HG03457 (cell line): Measurements from ENCODE around the gene BMPR1B.
"Not testable (repeated sequence)": the region's sequence is repeated elsewhere in the genome, so short reads cannot be mapped to it uniquely, and the experiment has no call there.

Experiments used
- ATAC-seq: cut with Tn5 transposase; IDR thresholded peaks from one replicate; pipeline ENCODE4 v1.9.1; 2021; ENCODE audit warnings: moderate number of reproducible peaks; ENCODE audit not compliant: unreplicated experiment

BMPR1B gene

DNA sequence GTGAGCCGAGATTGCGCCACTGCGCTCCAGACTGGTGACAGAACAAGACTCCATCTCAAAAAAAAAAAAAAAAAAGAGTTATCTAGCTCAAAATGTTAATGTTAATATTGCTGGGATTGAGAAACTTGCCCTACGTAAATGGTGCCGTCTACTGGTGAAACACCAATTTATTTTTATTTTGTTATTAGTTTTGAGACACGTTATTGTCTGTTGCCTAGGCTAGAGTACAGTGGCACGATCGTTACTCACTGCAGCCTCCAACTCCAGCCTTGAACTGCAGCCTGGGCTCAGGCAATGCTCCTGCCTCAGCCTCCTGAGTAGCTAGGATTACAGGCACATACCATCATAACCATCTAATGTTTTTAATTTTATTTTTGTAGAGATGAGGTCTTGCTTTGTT is 262.8 kb downstream of the BMPR1B start:
- no peak for ATAC-seq

DNA sequence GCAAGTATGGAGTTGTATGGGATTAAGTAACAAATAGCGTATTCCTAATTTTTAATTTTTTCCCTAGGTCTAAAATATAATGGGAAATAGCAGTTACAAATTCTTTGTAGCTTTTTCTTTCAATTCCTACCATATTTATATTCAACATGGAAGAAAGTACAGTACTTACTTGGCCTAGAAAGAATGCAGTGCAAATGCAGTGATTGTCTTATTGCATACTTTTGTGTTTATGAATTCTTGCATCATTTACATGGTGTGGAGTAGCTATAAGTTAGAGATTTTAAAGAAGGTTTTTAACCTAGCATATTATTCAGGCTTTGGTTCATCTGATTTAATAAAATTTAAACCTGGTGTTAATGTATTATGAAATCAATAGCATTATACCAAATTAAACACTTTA is 263.3 kb downstream of the BMPR1B start:
- ATAC-seq, result no peak

DNA sequence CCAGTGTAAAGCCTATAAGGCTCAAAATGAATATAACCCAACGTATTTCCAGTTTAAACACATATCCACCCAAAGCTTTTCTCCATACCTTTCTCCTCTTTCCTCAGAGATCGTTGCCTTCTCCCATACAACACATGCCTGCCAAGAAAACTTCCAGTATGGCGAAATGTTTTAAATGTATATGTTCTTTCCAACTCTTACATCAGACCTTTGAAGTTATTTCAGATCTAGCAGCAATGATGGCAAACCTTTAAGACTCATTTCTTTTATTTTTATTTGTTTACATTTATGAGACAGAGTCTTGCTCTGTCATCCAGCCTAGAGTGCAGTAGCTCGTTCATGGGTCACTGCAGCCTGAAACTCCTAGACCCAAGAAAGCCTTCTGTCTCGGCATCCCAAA is 265.4 kb downstream of the BMPR1B start:
- no peak for ATAC-seq

DNA sequence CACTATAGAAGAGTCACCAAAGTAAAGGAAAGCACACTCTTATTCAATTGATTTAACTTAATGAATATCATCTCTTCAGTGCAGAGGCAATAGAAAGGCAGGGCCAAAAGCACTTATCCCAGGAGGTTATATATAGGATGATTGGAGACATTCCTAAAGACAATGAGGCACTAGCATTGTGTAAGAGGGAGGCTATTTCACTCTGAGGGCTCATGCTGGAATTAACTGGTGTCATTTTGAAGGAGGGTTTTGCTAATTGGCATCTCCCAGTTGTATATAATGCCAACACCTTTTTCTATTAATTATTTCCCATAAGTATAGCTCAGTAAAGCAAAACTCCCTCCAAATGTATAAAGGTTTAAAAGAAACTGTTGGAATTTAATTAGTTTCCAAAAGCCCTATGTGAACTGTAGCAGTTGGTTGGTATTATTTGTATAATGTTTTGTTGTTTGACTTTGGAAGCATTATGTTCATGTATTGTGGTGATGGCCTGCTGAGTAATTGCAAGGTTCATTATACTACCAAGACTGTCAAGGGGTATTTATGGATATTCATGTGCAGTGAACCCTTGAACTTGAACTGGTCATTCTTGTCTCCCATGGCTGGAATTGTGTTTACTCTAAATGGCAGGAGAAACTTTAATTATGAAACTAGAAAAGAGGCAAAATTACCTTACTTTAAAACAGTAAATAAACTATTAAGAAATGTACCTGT is 270.3 kb downstream of the BMPR1B start:
- no peak for ATAC-seq

DNA sequence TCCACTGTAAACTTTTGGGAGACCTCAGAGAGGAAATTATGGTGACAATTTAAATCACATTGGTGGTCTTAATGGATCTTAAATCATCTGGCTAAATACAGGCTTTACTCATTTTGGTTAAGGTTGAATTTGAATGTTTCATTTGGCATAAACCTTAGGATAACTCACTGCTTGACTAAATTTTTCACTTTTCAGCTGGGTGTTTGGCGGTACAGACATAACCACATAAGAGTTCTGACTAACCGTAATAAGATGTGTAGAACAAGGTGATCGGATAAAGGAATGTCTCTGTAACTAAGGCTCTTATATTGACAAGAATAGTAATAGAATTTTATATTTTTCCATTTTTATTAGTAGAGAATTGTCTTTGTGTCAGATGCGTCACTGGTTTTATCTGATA is 281.0 kb downstream of the BMPR1B start:
- ATAC-seq, result no peak

DNA sequence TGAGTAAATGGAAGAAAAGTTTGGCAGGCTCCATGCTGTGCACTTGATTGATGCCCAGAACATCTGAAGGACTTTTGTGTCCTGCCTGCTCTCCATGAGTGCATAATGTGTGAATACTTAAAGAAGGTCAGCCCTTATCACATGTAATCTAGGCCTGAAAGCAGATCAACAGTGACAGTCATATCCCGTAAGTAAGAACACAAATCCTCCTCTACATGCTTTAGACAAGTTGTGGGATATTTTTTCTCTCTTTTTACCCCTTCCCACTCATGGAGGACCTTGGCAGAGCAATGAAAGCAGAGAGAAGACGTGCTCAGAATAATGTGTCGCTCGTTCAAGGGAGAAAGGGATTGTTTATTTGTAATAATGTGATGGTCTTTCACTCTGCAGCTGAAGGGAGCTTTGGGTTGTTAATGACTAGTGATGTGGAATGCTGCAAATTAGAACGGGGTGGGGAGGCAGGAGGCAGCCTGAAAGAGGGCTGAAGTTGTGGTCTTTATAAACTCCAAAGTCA is 286.6 kb downstream of the BMPR1B start:
- no peak for ATAC-seq

DNA sequence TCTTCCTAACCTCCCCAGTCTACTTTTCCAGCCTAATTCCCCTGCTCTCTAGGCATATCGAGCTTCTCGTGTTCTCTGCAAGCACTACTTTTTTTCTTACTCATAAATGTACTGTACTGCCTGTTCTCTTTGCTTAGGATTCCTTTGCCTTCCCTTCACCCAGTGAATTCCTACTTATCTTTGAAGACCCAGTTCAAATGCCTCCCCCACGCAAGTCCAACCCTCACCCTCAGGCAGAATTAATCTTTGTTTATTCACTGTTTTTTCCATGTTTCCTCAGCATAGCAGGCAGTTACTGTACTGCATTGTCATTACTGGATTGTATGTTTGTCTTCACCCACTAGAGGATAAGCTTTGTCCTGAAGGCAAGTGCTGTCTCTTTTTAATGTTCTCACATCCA is 287.7 kb downstream of the BMPR1B start:
- ATAC-seq, result no peak

DNA sequence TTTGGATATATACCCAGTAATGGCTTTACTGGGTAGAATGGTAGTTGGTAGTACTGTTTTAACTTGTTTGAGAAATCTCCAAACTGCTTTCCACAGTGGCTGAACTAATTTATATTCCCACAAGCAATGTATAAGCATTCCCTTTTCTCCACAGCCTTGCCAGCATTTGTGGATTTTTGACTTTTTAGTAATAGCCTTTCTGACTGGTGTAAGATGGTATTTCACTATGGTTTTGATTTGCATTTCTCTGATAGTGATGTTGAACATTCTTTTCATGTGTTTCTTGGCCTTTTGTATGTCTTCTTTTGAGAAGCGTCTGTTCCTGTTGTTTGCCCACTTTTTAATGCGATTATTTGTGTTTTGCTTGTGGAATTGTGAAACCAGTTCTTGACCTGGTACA is 290.5 kb downstream of the BMPR1B start:
- no peak for ATAC-seq

DNA sequence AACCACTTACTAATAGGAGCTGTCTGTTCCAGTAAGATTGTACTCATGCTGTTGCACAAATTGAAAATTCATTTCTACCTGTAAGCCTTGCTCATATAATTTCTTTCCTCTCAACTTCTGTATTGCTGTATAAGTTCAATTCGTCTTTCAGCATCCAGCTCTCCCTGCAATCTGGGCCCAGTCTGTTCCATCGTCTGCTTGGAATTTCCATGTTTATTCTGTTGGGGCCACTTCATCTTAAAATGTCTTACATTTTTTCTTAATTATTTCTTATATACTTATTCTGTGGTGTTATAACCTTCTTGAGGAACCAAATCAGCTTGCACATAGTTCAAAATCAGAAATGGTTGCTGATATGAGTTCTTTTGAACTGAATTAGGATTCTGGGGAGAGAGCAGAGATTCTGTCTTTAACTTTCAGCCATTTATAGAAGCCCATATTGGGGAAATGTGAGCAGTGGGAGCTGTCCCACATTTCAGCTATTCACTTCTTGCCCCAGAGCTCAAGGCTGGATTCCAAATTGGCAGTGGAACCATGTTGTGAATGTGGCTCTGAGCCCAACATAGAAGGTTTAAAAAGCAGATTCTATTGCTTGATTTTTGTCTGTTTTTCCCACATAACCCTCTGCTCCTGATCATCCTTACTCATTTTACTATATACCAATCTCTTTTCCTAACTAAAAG is 291.9 kb downstream of the BMPR1B start:
- ATAC-seq, result no peak

DNA sequence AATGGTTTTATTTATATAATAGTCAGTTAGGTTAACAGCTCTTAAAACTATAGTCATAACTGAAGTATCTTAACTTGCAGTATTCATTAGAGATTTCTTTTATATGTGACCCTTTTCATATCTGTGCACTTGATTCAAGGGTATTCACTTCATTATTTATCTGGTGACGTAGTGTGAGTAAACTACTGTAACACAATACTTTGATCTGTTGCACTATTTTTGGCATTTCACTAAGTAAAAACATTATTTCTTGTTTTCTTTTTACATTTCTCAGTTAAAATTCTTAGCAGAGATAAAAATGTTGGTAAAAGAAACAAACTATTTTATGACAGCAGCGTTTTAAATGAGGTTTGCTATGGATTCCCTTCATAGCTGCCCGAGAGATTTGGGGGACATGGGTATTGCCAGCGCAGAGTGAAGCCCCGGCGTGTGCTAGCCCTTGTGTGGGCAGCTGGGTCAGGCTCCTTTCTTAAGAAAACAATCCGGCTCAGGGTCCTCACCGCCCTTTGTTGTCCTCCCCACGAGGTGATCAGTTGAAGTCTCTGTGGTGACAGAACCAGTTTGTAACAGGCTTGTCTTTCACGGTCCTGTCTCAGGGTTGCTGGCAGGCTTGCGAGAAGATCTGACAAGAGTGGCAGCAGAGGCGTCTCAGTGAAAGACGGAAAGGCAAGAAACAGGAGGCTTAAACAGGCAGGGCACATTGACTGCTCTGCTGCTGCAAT is 293.4 kb downstream of the BMPR1B start:
- no peak for ATAC-seq

DNA sequence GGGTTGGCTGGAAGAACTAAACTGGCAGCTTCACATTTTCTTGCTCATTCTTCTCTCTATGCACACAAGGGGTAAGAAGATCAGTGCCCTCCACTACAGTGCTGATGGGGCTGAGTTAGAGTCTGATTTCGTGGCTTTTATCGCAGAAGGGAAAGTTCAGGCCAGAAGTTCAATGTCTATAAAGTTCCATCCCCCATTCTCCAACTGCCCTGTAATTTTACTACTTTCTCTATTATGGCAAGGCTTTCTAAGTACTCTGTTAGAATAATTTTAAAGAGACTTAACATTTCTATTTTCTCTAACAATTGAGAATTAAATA is 293.9 kb downstream of the BMPR1B start:
- ATAC-seq, result no peak

DNA sequence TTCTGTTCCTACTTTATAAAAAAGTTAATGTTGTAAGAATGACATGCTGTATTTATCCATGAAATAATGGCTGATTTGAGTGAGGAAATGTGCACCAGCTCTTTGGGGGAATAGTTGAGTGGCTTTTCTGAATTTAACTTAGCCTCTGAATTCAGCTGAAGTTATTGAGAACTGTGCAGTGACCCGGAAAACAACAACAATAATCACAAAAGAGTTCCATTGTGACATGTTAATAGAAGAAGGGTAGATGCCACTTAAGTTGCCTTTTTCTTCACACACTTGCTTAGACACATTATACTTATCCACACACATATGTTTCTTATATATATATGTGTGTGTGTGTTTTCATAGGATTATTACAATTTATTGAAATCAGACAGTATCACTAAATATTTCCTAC is 301.2 kb downstream of the BMPR1B start:
- no peak for ATAC-seq

DNA sequence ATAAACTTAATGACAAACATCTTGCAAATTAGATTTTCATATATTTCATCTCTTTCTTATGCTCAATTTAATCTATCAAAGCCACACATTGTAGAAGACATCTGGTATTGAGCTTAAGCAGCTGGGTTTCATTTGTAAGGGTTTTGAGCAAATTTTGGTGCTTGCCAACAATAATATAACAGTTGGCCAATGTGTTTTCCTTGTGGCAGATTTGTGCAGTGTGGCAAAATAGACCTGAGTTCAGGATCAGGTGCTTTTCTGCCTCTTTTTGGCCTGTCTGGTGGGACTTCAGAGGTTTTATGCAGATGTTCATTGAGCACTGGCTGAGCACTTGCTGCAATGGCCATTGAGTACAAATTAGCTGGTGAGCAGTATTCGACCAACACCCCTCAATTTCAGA is 301.9 kb downstream of the BMPR1B start:
- no peak for ATAC-seq

DNA sequence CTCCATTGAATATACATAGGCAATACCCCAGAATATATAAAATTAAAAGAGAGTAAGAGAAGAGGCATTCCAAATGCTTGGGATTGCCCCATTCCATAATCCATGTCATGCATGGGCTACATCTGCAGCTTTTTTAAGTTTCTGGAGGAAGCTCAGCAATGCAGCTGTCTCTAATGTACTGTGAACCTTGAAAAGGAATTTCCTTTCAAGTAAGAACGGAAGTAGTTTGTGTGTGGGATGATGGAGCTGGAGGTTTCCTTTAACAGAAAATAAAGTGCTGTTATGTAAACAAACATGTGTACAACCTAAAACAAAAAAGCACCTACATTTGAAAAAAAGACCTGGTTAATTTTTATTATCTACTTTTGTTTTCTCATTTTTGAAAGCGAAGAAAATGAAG is 303.5 kb downstream of the BMPR1B start:
- ATAC-seq, result no peak

DNA sequence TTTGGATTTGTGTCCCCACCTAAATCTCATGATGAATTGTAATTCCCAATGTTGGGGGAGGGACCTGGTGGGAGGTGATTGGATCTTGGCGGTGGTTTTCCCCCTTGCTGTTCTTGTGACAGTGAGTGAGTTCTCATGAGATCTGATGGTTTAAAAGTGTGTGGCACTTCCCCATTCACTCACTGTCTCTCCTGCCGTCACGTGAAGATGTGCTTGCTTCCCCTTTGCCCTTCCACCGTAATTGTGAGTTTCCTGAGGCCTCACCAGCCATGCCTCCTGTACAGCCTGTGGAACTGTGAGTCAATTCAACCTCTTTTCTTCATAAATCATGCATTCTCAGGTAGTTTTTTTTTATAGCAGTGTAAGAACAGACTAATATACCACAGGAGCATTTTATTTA is 304.0 kb downstream of the BMPR1B start:
- not testable (repeated sequence) for ATAC-seq

DNA sequence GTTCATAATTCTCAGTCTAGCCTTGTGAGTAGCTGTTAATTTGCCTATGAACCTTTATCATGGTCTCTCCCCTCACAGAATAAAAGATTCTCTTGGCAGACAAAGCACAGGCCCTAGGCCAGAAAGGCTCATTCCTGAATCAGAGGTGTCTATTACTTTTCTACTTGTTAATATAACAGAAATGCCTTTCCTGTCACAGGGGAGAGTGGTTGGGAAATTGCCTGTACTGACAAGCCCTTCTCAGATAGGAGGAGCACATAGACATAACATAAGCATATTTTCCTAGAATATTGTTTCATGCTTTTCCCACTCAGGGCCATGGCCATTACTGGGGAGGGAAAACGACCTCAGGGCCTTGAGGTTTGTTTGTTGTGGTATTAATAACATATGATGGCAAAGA is 308.3 kb downstream of the BMPR1B start:
- no peak for ATAC-seq

DNA sequence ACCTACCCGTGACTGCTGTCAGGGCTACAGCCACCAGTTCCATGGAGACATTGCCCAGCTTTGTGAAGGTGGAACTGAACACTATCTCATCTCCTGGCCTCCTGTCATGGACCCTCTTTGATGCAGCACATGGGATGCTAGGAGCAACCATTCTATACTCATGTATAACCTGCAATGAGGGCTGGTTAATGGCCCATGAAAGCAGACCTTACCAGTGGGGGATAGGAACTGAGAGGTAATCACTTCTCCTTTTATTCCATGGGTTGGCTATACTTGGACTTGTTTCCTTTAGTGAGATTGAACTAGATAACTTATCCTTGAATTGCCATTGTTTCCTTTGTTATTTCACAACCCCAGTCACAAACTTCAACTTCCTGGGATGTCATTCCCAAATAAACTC is 310.6 kb downstream of the BMPR1B start:
- ATAC-seq, result no peak

DNA sequence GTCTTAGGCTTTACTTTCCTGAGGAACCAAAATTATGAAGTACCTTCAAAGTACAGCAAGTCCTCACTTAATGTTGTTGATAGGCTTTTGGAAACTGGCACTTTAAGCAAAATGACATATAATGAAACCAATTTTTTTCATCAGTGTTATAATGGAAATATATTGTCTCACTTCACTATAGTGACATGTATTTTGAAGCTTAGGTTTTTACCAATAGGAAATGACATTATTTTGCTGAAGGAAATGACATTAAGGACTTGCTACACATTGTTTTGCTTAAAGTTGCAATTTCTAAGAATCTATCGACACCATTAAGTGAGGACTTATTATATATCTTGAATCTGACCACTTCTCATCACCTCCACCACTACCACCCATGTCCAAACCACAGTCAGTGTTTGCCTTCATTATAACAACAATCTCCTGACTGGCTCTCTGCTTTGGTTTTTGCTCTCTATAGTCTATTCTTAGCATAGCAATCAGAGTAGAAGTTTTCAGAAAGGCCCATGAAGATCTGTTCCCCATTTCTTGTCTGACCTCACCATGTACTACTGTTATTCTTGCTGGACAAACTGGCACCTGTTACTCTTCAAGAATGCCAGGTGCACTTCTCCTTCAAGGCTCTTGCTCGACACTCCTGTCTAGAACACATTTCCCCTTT is 311.2 kb downstream of the BMPR1B start:
- ATAC-seq, result no peak

DNA sequence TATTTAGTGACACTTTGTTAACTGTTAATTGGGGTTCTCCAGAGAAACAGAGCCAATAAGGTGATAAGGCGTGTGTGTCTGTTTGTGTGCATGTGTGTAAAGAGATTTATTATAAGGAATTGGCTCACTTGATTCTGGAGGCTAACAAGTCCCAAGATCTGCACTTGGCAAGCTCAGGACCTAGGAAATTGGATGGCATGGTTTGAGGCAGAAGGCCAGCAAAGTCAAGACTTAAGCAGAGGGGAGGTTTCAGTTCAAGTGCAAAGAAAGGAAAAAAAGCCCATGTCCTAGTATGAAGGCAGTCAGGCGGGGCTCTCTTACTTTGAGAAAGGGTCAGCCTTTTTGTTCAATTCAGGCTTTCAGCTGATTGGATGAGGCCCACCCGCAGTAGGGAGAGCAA is 314.1 kb downstream of the BMPR1B start:
- no peak for ATAC-seq

DNA sequence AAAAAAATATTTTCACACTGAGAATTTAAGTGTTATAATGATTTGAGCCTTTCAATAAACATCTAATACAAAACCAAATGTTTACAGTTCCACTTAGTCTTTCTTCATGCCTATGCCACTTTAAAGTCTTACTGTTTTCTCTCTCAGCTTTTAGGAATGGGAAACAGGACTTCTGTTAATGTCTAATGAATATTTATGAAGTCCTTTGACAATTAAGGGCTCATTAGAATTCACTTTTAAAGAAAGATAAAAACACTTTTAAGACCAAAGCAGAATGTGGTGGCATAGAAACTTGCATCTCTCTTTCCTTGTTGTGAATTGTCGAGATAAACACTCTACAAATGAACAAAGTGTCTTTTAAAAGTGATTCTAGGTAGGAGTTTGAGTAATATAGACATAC is 315.9 kb downstream of the BMPR1B start:
- no peak for ATAC-seq

DNA sequence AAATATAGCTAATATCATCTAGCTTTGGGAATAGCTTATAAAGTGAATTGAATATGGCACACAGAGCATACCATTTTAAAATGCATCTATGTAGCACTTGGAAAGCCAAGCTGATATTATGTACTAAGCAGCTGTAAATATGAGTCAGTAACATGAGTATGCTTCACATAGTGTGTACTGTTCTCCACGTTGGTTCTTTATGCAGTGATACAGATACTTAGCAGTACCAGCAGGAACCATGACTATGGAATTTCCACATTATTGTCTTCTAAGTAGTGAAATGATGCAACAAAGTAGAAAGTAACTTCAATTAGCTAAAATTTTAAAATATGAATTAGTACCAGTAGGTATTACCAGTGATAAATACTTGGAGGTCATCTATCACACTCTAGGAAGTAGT is 320.1 kb downstream of the BMPR1B start:
- no peak for ATAC-seq

DNA sequence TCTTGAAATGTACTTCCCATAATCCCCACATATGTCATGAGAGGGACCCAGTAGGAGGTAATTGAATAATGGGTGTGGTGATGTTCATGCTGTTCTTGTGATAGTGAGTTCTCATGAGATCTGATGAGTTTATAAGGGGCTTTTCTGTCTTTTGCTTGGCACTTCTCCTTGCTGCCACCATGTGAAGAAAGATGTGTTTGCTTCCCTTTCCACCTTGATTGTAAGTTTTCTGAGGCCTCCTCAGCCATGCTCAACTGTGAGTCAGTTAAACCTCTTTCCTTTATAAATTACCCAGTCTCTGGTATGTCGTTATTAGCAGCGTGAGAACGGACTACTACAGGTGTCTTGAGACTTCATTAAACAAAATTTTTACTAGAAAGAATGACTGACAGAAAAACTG is 323.2 kb downstream of the BMPR1B start:
- ATAC-seq, result no peak
